Small intestine (tissue), 7 donors: ENCODE data around the gene PDE2A. TPM values are rescaled to one million over a fixed set of nuclear protein-coding genes. Genes with fewer than 3 reads are reported as not detected.
A peak's percentile ranks its signal among the peaks of the same experiment; 100 is the strongest.

Experiments
- DNase-seq, 2 donors: peaks; one replicate each; pipeline versions ENCODE4 v3.0.0 to v3.0.0-alpha.2; 2013
- FAIRE-seq: peaks from 2 replicates; lab custom pipeline; 2012; peaks lifted over from hg19 to GRCh38; lab: Jason Lieb, UNC
- H3K27ac ChIP-seq, 3 donors: one replicate each; pipeline ENCODE4 v1.5.1; 2013; ENCODE audit warnings: low read length in 2 of 3, mild to moderate bottlenecking in 2 of 3, control low read depth in 1 of 3, inconsistent platforms in 1 of 3, low read depth in 1 of 3, moderate library complexity in 1 of 3
- H3K27me3 ChIP-seq, 3 donors: one replicate each; pipeline ENCODE4 v1.6.1; 2013; ENCODE audit warnings: low read length in 3 of 3, inconsistent platforms in 1 of 3; ENCODE audit not compliant: control insufficient read depth in 3 of 3, insufficient read depth in 3 of 3
- H3K36me3 ChIP-seq, 3 donors: one replicate each; pipeline ENCODE4 v1.6.1; 2013; ENCODE audit warnings: low read length in 3 of 3, inconsistent platforms in 1 of 3, low read depth in 1 of 3, mild to moderate bottlenecking in 1 of 3, moderate library complexity in 1 of 3; ENCODE audit not compliant: control insufficient read depth in 3 of 3, insufficient read depth in 2 of 3
- H3K4me1 ChIP-seq, 3 donors: one replicate each; pipeline ENCODE4 v1.6.1; 2013; ENCODE audit warnings: low read length in 2 of 3, inconsistent platforms in 1 of 3, low read depth in 1 of 3, mild to moderate bottlenecking in 1 of 3, moderate library complexity in 1 of 3; ENCODE audit not compliant: control insufficient read depth in 3 of 3, insufficient read depth in 2 of 3
- H3K4me3 ChIP-seq, 3 donors: one replicate each; pipeline ENCODE4 v1.5.1; 2013; ENCODE audit warnings: low read length in 3 of 3, control low read depth in 1 of 3, inconsistent platforms in 1 of 3, low read depth in 1 of 3, mild to moderate bottlenecking in 1 of 3, moderate library complexity in 1 of 3
- H3K9me3 ChIP-seq, 2 donors: one replicate each; pipeline ENCODE4 v1.6.1; 2013; ENCODE audit warnings: low read depth in 1 of 2, low read length in 1 of 2; ENCODE audit not compliant: control insufficient read depth in 2 of 2, insufficient read depth in 1 of 2
- WGBS, 3 donors: extraction: QIAGEN DNeasy Blood & Tissue Kit; methylation state at CpG; one replicate each; pipeline ENCODE4 v1.1.7; 2013; 5-methylcytosine and 5-hydroxymethylcytosine counted together
- polyA plus RNA-seq, 4 donors: library from polyadenylated mRNA; stranded (reverse) in 3 of 4; unstranded in 1 of 4; fragments of 200-250 nt in 3 of 4; fragments of 120-200 nt in 1 of 4; gene quantifications; one replicate each; pipeline versions ENCODE4 v1.2.1 to v1.2.3, GENCODE V29; 2013
- donor health status: healthy with polysubstance abuse.
- donor health status: control.
- donor health status: control.
- donor health status: Bipolar disorder and iron deficiency.
- donor health status: healthy.

Gene PDE2A
- polyA plus RNA-seq, 4 donors: 1.8 to 31.6 (median 7.4) TPM

- Histone ChIP-seq H3K4me1 (no peaks in the 10 kb centered on the region), H3K36me3 (peaks cover 21 to 99% (median 26%) of the 10 kb centered on the region in 3 donors), H3K27ac (peak overlapping the region in 2 of 3 donors; percentile 32 to 53), H3K27me3 (no peaks in the 10 kb centered on the region), H3K9me3 (no peaks in the 10 kb centered on the region), H3K4me3 (peak overlapping the region in 1 of 3 donors; percentile 20)
- WGBS, 3 donors: 64 to 87% (median 81%) methylated on average over 10 to 11 of the region's 11 CpGs
- DNase-seq (no peak), FAIRE-seq (no peak)
Measured at GRCh38 chr11:72703267-72704008, 29.2 kb upstream of the PDE2A start.

GRCh38 chr11:72702577-72703241, 28.5 kb upstream of the PDE2A start:
- no peak for DNase-seq
- Histone ChIP-seq H3K4me1 (no peaks in the 10 kb centered on the region), H3K9me3 (no peaks in the 10 kb centered on the region), H3K36me3 (peaks cover 22 to 99% (median 25%) of the 10 kb centered on the region in 3 donors), H3K27ac (peak overlapping the region in 1 of 3 donors; percentile 53), H3K4me3 (peak overlapping the region in 1 of 3 donors; percentile 20), H3K27me3 (no peaks in the 10 kb centered on the region)
- WGBS, 3 donors: 76 to 92% (median 91%) methylated on average over 15 of the region's 15 CpGs
- FAIRE-seq: no peak

GRCh38 chr11:72702096-72702495, 27.9 kb upstream of the PDE2A start:
- H3K27me3 ChIP-seq: no peaks in the 10 kb centered on the region
- no peaks in the 10 kb centered on the region for H3K9me3 ChIP-seq
- no peaks in the 10 kb centered on the region for H3K4me1 ChIP-seq
- DNase-seq: no peak
- peaks cover 20 to 99% (median 22%) of the 10 kb centered on the region in 3 donors for H3K36me3 ChIP-seq
- H3K4me3 ChIP-seq: peak overlapping the region in 1 of 3 donors; percentile 20
- H3K27ac ChIP-seq: no peak overlapping the region
- FAIRE-seq: no peak
- WGBS, 3 donors: 77 to 91% (median 87%) methylated on average over 7 of the region's 7 CpGs

GRCh38 chr11:72701466-72701865, 27.2 kb upstream of the PDE2A start:
- WGBS, 3 donors: 87 to 97% (median 92%) methylated on average over 8 to 10 of the region's 10 CpGs
- H3K4me1 ChIP-seq: no peaks in the 10 kb centered on the region
- FAIRE-seq (no peak), DNase-seq (no peak)
- H3K36me3 ChIP-seq: peaks cover 22 to 99% (median 24%) of the 10 kb centered on the region in 3 donors
- no peaks in the 10 kb centered on the region for H3K27me3 ChIP-seq
- no peak overlapping the region for H3K4me3 ChIP-seq
- no peak overlapping the region for H3K27ac ChIP-seq
- H3K9me3 ChIP-seq: no peaks in the 10 kb centered on the region

- 78 to 89% (median 83%) methylated on average over 3 of the region's 3 CpGs for WGBS, 3 donors
- FAIRE-seq: no peak
Measured at GRCh38 chr11:72700146-72700545, 25.9 kb upstream of the PDE2A start.

GRCh38 chr11:72697814-72698213, 23.6 kb upstream of the PDE2A start:
- no peak for DNase-seq
- H3K9me3 ChIP-seq: no peaks in the 10 kb centered on the region
- WGBS, 3 donors: 90 to 96% (median 91%) methylated on average over 16 of the region's 16 CpGs
- H3K4me3 ChIP-seq: no peak overlapping the region
- no peak overlapping the region for H3K27ac ChIP-seq
- no peaks in the 10 kb centered on the region for H3K4me1 ChIP-seq
- H3K27me3 ChIP-seq: no peaks in the 10 kb centered on the region
- peaks cover 30 to 100% (median 38%) of the 10 kb centered on the region in 3 donors for H3K36me3 ChIP-seq
- FAIRE-seq: no peak

More at GRCh38 chr11:72700146-72700545, 25.9 kb upstream of the PDE2A start:
- H3K27ac ChIP-seq: no peak overlapping the region
- no peaks in the 10 kb centered on the region for H3K27me3 ChIP-seq
- no peak for DNase-seq
- H3K9me3 ChIP-seq: no peaks in the 10 kb centered on the region
- no peak overlapping the region for H3K4me3 ChIP-seq
- H3K4me1 ChIP-seq: no peaks in the 10 kb centered on the region
- H3K36me3 ChIP-seq: peaks cover 22 to 100% (median 24%) of the 10 kb centered on the region in 3 donors

- peaks cover 32 to 99% (median 40%) of the 10 kb centered on the region in 3 donors for H3K36me3 ChIP-seq
- H3K27ac ChIP-seq: no peak overlapping the region
- 83 to 95% (median 89%) methylated on average over 24 to 44 of the region's 44 CpGs for WGBS, 3 donors
- FAIRE-seq (no peak), DNase-seq (no peak)
- no peaks in the 10 kb centered on the region for H3K4me1 ChIP-seq
- no peaks in the 10 kb centered on the region for H3K27me3 ChIP-seq
- H3K9me3 ChIP-seq: no peaks in the 10 kb centered on the region
- no peak overlapping the region for H3K4me3 ChIP-seq
Measured at GRCh38 chr11:72696866-72697700, 22.9 kb upstream of the PDE2A start.

GRCh38 chr11:72695354-72695753, 21.1 kb upstream of the PDE2A start:
- WGBS, 3 donors: 96 to 100% (median 100%) methylated on average over 7 of the region's 7 CpGs
- peaks cover 23 to 99% (median 46%) of the 10 kb centered on the region in 3 donors for H3K36me3 ChIP-seq
- no peaks in the 10 kb centered on the region for H3K27me3 ChIP-seq
- FAIRE-seq (no peak), DNase-seq (no peak)
- H3K4me1 ChIP-seq: no peaks in the 10 kb centered on the region
- H3K4me3 ChIP-seq: no peak overlapping the region
- H3K9me3 ChIP-seq: no peaks in the 10 kb centered on the region
- H3K27ac ChIP-seq: no peak overlapping the region
